Thymus (tissue), 14 donors: ENCODE measurements around the gene TAF11L5. TPM values are rescaled to one million over a fixed set of nuclear protein-coding genes. Genes with fewer than 3 reads are reported as not detected.
"Not testable (repeated sequence)": the region's sequence is repeated elsewhere in the genome, so short reads cannot be mapped to it uniquely, and the experiment has no call there.

ENCODE experiments used
- DNase-seq, 9 donors: peaks; one replicate each; pipeline ENCODE4 v3.0.0-alpha.2; 2013; ENCODE audit warnings: low spot score in 9 of 9, low read depth in 6 of 9, missing footprints in 1 of 9
- H3K27ac ChIP-seq, 2 donors: one replicate each; pipeline ENCODE4 v1.5.1; 2013; ENCODE audit warnings: control low read depth in 1 of 2, low read depth in 1 of 2, low read length in 1 of 2, mild to moderate bottlenecking in 1 of 2, moderate library complexity in 1 of 2
- H3K27me3 ChIP-seq, 2 donors: one replicate each; pipeline ENCODE4 v1.5.1; 2013; ENCODE audit warnings: low read length in 1 of 2; ENCODE audit not compliant: control insufficient read depth in 2 of 2, insufficient read depth in 1 of 2
- H3K36me3 ChIP-seq, 2 donors: one replicate each; pipeline ENCODE4 v1.5.1; 2013; ENCODE audit warnings: low read length in 1 of 2, mild to moderate bottlenecking in 1 of 2, moderate library complexity in 1 of 2; ENCODE audit not compliant: control insufficient read depth in 2 of 2, insufficient read depth in 2 of 2
- H3K4me1 ChIP-seq, 2 donors: one replicate each; pipeline ENCODE4 v1.5.1; 2013; ENCODE audit warnings: low read length in 2 of 2; ENCODE audit not compliant: control insufficient read depth in 2 of 2, insufficient read depth in 2 of 2
- H3K4me3 ChIP-seq, 2 donors: one replicate each; pipeline ENCODE4 v1.5.1; 2013; ENCODE audit warnings: low read length in 2 of 2, control low read depth in 1 of 2, mild to moderate bottlenecking in 1 of 2
- H3K9me3 ChIP-seq, 2 donors: one replicate each; pipeline ENCODE4 v1.5.1; 2013; ENCODE audit warnings: low read length in 1 of 2, mild to moderate bottlenecking in 1 of 2; ENCODE audit not compliant: control insufficient read depth in 2 of 2, insufficient read depth in 1 of 2
- WGBS: extraction: QIAGEN DNeasy Blood & Tissue Kit; methylation state at CpG from one replicate; pipeline ENCODE4 v1.1.7; 2013; 5-methylcytosine and 5-hydroxymethylcytosine counted together
- long read RNA-seq, 10 donors: transcript quantifications; one replicate each; lab custom pipeline, GENCODE V29; 2026
- polyA plus RNA-seq: library from polyadenylated mRNA; stranded (reverse); fragments of 200-250 nt; gene quantifications from one replicate; pipeline ENCODE4 v1.2.3, GENCODE V29; 2013
- total RNA-seq: library from RNA; stranded (reverse); fragments of 120-200 nt; gene quantifications from one replicate; pipeline ENCODE4 v1.2.4, GENCODE V29; 2013
- donor health status: healthy.

The TAF11L5 gene
- total RNA-seq (not detected), polyA plus RNA-seq (not detected)
- long read RNA-seq, donor 1 = 0 reads
- long read RNA-seq, donor 2 = 0 reads
- long read RNA-seq, donor 3 = 0 reads
- long read RNA-seq, donor 4 = 0 reads
- long read RNA-seq, donor 5 = 0 reads
- long read RNA-seq, donor 6 = 0 reads
- long read RNA-seq, donor 7 = 0 reads
- long read RNA-seq, donor 8, partial matches to known transcripts = 0 of 1 reads
- long read RNA-seq, donor 8, other reads (novel, unspliced or antisense) = 0 of 1 reads
- long read RNA-seq, donor 9 = 0 reads
- long read RNA-seq, donor 10 = 0 reads

GRCh38 chr5:17524935-17525334 lies at the start of gene TAF11L5:
TAF11L5 (plus strand) TSS chr5:17525235.
- not testable (repeated sequence) for H3K9me3 ChIP-seq, H3K4me1 ChIP-seq, H3K27me3 ChIP-seq, DNase-seq, H3K27ac ChIP-seq, H3K4me3 ChIP-seq, H3K36me3 ChIP-seq
- WGBS = no CpG with 5 or more reads among the region's 15 CpGs

DNA sequence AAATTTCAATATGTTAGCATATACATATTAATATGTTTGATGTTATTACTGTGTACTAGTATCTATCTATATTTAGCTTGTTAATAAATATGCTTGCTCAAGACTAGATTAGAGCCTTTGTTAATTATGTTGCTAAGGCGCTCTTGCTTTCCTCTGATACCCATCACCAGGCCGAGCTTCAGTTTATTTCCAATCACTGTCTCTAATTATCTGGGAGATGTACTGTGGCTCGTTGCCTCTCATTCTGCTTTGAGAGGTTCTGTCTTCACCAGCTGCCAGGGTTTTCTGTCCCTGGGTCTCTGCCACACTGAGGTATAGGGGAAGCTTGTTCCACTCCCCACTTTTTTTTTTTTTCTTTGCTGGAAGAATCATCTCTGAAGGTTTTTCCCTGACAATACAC lies 48.0 kb upstream of the TAF11L5 start:
- H3K9me3 ChIP-seq = no peaks in the 10 kb centered on the region
- H3K4me3 ChIP-seq = no peak overlapping the region
- H3K36me3 ChIP-seq = no peaks in the 10 kb centered on the region
- no peaks in the 10 kb centered on the region for H3K4me1 ChIP-seq
- 96% methylated on average over 3 of the region's 3 CpGs for WGBS
- no peak for DNase-seq
- H3K27me3 ChIP-seq = no peaks in the 10 kb centered on the region
- no peak overlapping the region for H3K27ac ChIP-seq

GRCh38 chr5:17477573-17478265 lies 47.3 kb upstream of the TAF11L5 start:
- DNase-seq = no peak
- 92% methylated on average over 7 of the region's 7 CpGs for WGBS
- H3K27ac ChIP-seq = no peak overlapping the region

DNA sequence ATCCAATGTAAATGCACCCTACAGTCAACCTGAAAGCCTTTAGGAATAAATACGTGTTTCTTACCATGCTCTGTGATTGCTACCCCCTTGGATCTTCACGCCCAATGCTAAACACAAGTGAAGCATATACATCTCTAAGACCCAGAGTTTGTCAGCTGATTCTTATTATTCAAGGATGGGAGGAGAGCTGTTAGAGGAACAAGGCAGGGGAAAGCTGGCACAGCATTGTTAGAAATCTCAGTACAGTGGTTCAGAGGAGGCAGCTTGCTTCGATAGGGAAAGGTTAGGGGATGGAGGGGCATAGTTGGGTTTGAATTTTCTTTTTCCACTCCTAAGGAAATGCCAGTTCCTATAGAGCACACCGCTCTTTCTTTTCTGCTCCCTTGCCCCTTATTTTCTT lies 43.7 kb upstream of the TAF11L5 start:
- Histone ChIP-seq H3K27me3 (no peaks in the 10 kb centered on the region), H3K4me3 (no peak overlapping the region), H3K27ac (no peak overlapping the region), H3K4me1 (no peaks in the 10 kb centered on the region), H3K36me3 (no peaks in the 10 kb centered on the region), H3K9me3 (no peaks in the 10 kb centered on the region)
- 90% methylated on average over 4 of the region's 4 CpGs for WGBS
- DNase-seq = no peak

More at GRCh38 chr5:17477573-17478265, 47.3 kb upstream of the TAF11L5 start:
- H3K4me3 ChIP-seq = no peak overlapping the region
- H3K4me1 ChIP-seq = no peaks in the 10 kb centered on the region
- H3K9me3 ChIP-seq = no peaks in the 10 kb centered on the region
- no peaks in the 10 kb centered on the region for H3K27me3 ChIP-seq
- no peaks in the 10 kb centered on the region for H3K36me3 ChIP-seq

- Histone ChIP-seq H3K9me3 (no peaks in the 10 kb centered on the region), H3K36me3 (no peaks in the 10 kb centered on the region), H3K27me3 (no peaks in the 10 kb centered on the region), H3K27ac (no peak overlapping the region), H3K4me1 (no peaks in the 10 kb centered on the region), H3K4me3 (no peak overlapping the region)
- WGBS = 85% methylated on average over 2 of the region's 2 CpGs
- no peak for DNase-seq
These were observed 42.2 kb upstream of the TAF11L5 start for GRCh38 chr5:17482790-17483189.

DNA sequence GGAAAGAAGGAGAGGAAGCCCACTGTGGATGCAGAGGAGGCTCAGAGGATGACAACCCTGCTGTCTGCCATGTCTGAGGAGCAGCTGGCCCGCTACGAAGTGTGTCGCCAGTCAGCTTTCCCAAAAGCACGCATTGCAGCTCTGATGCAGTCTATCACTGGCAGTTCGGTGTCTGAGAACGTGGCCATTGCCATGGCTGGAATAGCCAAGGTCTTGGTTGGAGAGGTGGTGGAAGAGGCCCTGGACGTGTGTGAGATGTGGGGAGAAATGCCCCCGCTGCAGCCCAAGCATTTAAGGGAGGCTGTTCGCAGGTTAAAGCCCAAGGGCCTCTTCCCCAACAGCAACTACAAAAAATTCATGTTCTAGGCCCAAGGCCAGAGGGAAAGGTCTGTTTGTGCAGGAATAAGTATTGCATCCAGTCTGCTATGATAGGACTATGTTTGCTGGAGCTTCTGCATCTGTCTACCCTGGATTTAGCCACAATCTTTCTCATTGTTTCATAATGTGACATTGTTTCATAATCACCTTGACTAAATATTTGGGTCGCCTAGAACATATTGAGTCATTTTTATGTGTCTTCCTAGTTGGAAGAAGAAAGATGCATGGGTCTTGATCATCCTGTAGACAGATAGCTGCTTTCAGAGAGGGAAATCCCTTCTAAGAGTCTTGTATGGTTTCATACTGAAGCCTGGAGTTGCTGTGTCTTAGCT lies 38.4 kb upstream of the TAF11L5 start:
- not testable (repeated sequence) for H3K27ac ChIP-seq, H3K9me3 ChIP-seq, H3K36me3 ChIP-seq, DNase-seq, H3K27me3 ChIP-seq, H3K4me3 ChIP-seq, H3K4me1 ChIP-seq
- WGBS = 94% methylated on average over 10 of the region's 10 CpGs

GRCh38 chr5:17487174-17487512 lies 37.9 kb upstream of the TAF11L5 start:
- H3K27ac ChIP-seq = no peak overlapping the region
- H3K27me3 ChIP-seq = no peaks in the 10 kb centered on the region
- no peak overlapping the region for H3K4me3 ChIP-seq
- 92% methylated on average over 1 of the region's 1 CpG for WGBS
- no peak for DNase-seq
- H3K4me1 ChIP-seq = no peaks in the 10 kb centered on the region
- H3K36me3 ChIP-seq = no peaks in the 10 kb centered on the region
- H3K9me3 ChIP-seq = peaks cover 0 to 7% of the 10 kb centered on the region in 2 donors

DNA sequence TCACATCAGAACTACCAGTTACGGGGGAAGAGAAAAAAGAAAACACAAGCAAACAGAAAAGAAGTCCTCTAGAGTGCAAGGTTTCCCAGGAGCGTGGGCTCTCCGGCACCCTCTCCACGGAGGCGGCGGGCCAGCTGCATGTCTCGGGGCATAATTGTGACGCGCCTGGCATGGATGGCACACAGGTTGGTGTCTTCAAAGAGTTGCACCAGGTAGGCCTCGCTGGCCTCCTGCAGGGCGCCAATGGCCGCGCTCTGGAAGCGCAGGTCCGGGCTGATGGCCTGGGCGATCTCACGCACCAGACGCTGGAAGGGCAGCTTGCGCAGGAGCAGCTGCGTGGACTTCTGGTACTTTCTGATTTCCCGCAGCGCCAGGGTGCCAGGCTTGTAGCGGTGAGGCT lies 33.8 kb upstream of the TAF11L5 start:
- not testable (repeated sequence) for H3K36me3 ChIP-seq, H3K4me1 ChIP-seq, H3K27ac ChIP-seq, H3K27me3 ChIP-seq, DNase-seq, H3K9me3 ChIP-seq, H3K4me3 ChIP-seq
- WGBS = 98% methylated on average over 23 of the region's 23 CpGs

GRCh38 chr5:17492770-17493169 lies 32.3 kb upstream of the TAF11L5 start:
- no peaks in the 10 kb centered on the region for H3K27me3 ChIP-seq
- no peak overlapping the region for H3K4me3 ChIP-seq
- WGBS = 95% methylated on average over 3 of the region's 3 CpGs
- DNase-seq = no peak
- no peaks in the 10 kb centered on the region for H3K36me3 ChIP-seq
- H3K9me3 ChIP-seq = peaks cover 0 to 9% of the 10 kb centered on the region in 2 donors
- no peaks in the 10 kb centered on the region for H3K4me1 ChIP-seq
- no peak overlapping the region for H3K27ac ChIP-seq
